WTC11 (cell line): ENCODE results near the gene SLC34A1.

Experiments
- ATF2 ChIP-seq: sonication (generic); formaldehyde crosslinking; IDR thresholded peaks from 2 replicates; pipeline ENCODE4 v1.8.1; 2022; ENCODE audit warnings: low read depth, missing genetic modification reagents, borderline replicate concordance
- CREB1 ChIP-seq: sonication (generic); formaldehyde crosslinking; IDR thresholded peaks from 2 replicates; pipeline ENCODE4 v1.8.0; 2023; ENCODE audit warnings: mild to moderate bottlenecking, missing genetic modification reagents
- CTCF ChIP-seq: fragments of 200-600 bp; IDR thresholded peaks from 2 replicates; pipeline ENCODE4 v1.8.0; 2022; ENCODE audit warnings: antibody characterized with exemption
- HMGA2 ChIP-seq: fragments of 250-450 bp; sonication (Bioruptor Pico); IDR thresholded peaks from 2 replicates; pipeline ENCODE4 v1.4.0; 2021; ENCODE audit warnings: mild to moderate bottlenecking, moderate library complexity
- IRF1 ChIP-seq: sonication (generic); formaldehyde crosslinking; IDR thresholded peaks from 2 replicates; pipeline ENCODE4 v1.8.0; 2023; ENCODE audit warnings: missing genetic modification reagents
- MAX ChIP-seq: sonication (generic); formaldehyde crosslinking; IDR thresholded peaks from 2 replicates; pipeline ENCODE4 v1.8.0; 2022; ENCODE audit warnings: mild to moderate bottlenecking, missing genetic modification reagents
- SP1 ChIP-seq: sonication (generic); formaldehyde crosslinking; conservative IDR thresholded peaks from 2 replicates; pipeline ENCODE4 v1.8.1; 2022; ENCODE audit warnings: missing genetic modification reagents

GRCh38 chr5:177349762-177350161 lies 34.5 kb upstream of the SLC34A1 start:
- no peak for TF ChIP-seq CTCF
- TF ChIP-seq HMGA2 (CRISPR knock-in tag): no peak
- TF ChIP-seq ATF2 (CRISPR knock-in tag): no peak
- no peak for TF ChIP-seq IRF1 (CRISPR knock-in tag)
- TF ChIP-seq MAX (CRISPR knock-in tag): no peak
- no peak for TF ChIP-seq SP1
- no peak for TF ChIP-seq CREB1 (CRISPR knock-in tag)
